ENCODE measurements around the gene ARF4.
A peak's percentile ranks its signal among the peaks of the same experiment; 100 is the strongest.

The ARF4 gene

GRCh38 chr3:57555738-57556458 is 41.2 kb downstream of the ARF4 start, which contains the start of gene PDE12:
Gene PDE12, plus strand, starts transcription at chr3:57556274. Its CDS starts 106 bp downstream, at chr3:57556380.
- no peak for TF ChIP-seq CTCF (IDR thresholded peaks at IDR 0.05; ENCODE audit: insufficient read depth, low read length, missing control alignments)
- peak within 1 kb of the TSS; percentile 84 for H3K4me3 ChIP-seq (ENCODE audit: low read depth, low read length)
- ChIA-PET POLR2A (interaction anchor here (0.5 to 2.1 kb wide), 5 partner anchors 22 to 449 kb away, joined by 3 to 11 read pairs (median 3); partner anchors contain the start of genes APPL1 and ARF4), CTCF (interaction anchor here (0.8 to 1.4 kb wide), 3 partner anchors 38 to 327 kb away, joined by 3 to 4 read pairs (median 3); no protein-coding TSS in a partner anchor)
- DNase-seq (ENCODE audit: low read depth, low spot score), result peak; percentile 57

DNA sequence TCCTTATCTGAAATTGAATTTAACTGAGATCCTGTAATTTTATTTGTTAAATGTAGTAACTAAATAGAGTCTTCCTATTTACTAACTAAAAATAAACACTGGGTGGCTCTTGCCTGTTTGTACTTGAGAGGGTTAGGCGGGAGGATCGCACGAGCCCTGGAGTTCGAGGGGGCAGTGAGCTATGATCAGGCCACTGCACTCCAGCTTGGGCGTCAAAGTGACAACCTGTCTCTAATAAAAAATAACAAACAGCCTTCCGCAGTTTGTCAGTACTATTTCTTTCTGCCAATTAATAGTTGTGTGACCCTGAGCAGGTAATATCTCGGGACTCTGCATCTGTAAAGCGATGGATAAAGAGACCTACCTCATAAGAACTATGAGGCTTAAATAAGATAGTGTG is 41.8 kb downstream of the ARF4 start:
- no peak for DNase-seq (ENCODE audit: low read depth, low spot score)

GRCh38 chr3:57546616-57547015 is 50.5 kb downstream of the ARF4 start:
- ChIA-PET POLR2A (no interaction called here), CTCF (interaction anchor here (1.8 kb wide), 1 partner anchor 149 kb away, joined by 5 read pairs; no protein-coding TSS in a partner anchor)
- DNase-seq (ENCODE audit: low read depth, low spot score), result no peak
- TF ChIP-seq CTCF (IDR thresholded peaks at IDR 0.05; ENCODE audit: insufficient read depth, low read length, missing control alignments), result no peak
- H3K4me3 ChIP-seq (ENCODE audit: low read depth, low read length), result no peak overlapping the region

More for the DNA sequence above, 41.8 kb downstream of the ARF4 start:
- peak overlapping the region; percentile 84 for H3K4me3 ChIP-seq (ENCODE audit: low read depth, low read length)
- POLR2A ChIA-PET, result interaction anchor here (2.1 kb wide), 1 partner anchor 42 kb away, joined by 11 read pairs; the partner anchor contains the start of gene ARF4
- CTCF ChIA-PET, result interaction anchor here (1.4 kb wide), 1 partner anchor 158 kb away, joined by 4 read pairs; no protein-coding TSS in a partner anchor
- TF ChIP-seq CTCF (IDR thresholded peaks at IDR 0.05; ENCODE audit: insufficient read depth, low read length, missing control alignments), result no peak

DNA sequence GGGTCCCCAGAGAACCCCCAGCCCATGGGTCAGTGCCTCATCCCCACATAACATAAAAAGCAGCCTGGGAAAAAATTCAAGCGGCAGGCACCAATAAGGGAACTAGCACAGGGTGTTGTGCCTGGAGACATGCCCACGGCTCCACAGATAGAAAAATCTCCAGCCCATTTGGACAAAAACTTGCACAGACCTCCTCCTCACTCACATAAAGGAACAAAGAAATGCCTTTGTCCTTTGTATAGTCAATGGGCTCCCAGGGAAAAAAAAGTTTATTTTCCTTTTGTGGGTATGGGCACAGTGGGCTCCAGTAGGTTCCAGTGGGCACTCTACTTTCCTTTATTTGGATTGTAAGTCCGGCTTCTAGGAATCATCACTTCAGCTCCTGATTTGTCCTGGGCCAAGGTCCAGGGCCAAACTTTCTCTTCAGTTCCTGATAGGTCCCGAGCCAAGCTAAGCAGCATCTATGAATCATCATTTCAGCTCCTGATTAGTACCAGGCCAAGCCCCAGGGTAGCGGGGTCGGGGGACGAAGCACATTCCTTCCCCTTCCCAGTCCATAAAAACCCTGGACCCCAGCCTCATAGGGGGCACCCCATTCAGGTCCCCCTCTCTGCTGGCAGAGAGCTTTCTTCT is 51.4 kb downstream of the ARF4 start:
- ChIA-PET POLR2A (no interaction called here), CTCF (interaction anchor here (1.8 kb wide), 1 partner anchor 148 kb away, joined by 5 read pairs; no protein-coding TSS in a partner anchor)
- TF ChIP-seq CTCF (IDR thresholded peaks at IDR 0.05; ENCODE audit: insufficient read depth, low read length, missing control alignments), result no peak
- no peak for DNase-seq (ENCODE audit: low read depth, low spot score)
- no peak overlapping the region for H3K4me3 ChIP-seq (ENCODE audit: low read depth, low read length)

GRCh38 chr3:57544181-57545125 is 52.7 kb downstream of the ARF4 start, which contains the start of gene DNAH12:
Gene DNAH12, minus strand, starts transcription at chr3:57544344. Its CDS starts 1,474 bp downstream, at chr3:57542870.
- DNase-seq (ENCODE audit: low read depth, low spot score), result no peak
- ChIA-PET CTCF (no interaction called here), POLR2A (no interaction called here)
- H3K4me3 ChIP-seq (ENCODE audit: low read depth, low read length), result peak within 1 kb of the TSS; percentile 23
- TF ChIP-seq CTCF (IDR thresholded peaks at IDR 0.05; ENCODE audit: insufficient read depth, low read length, missing control alignments), result no peak
